HCT116 (cell line): Measurements from ENCODE around the gene IQCK. TPM values are rescaled to one million over a fixed set of nuclear protein-coding genes. Genes with fewer than 3 reads are reported as not detected.
A peak's percentile ranks its signal among the peaks of the same experiment; 100 is the strongest.
"Not testable (repeated sequence)": the region's sequence is repeated elsewhere in the genome, so short reads cannot be mapped to it uniquely, and the experiment has no call there.

ENCODE experiments used
- ATAC-seq: fragments of 200-7000 bp; cut with Tn5 transposase; 2 replicates; pipeline ENCODE4 v1.9.1; 2020; ENCODE audit warnings: mild to moderate bottlenecking, moderate library complexity
- BruUV-seq: library from RNA; stranded (reverse); fragments of 400-500 nt; replicated peaks from 2 replicates; lab custom pipeline; 2021; lab: Mats Ljungman, UMichigan
- CTCF ChIA-PET: fragments of 300-600 bp; sonication (Branson Sonifier 250); formaldehyde crosslinking; loops from one replicate; lab custom pipeline; 2021; ENCODE audit warnings: antibody characterized with exemption; lab: Charles Lee
- POLR2A ChIA-PET: fragments of 300-600, 350-600 bp; sonication (Branson Sonifier 250); formaldehyde crosslinking; loops from one replicate; lab custom pipeline; 2021; ENCODE audit warnings: antibody characterized with exemption; lab: Charles Lee
- RAD21 ChIA-PET, 2 experiments: fragments of 300-600 bp; sonication (Branson Sonifier 250); formaldehyde crosslinking; loops; one replicate each; lab custom pipeline; 2023; ENCODE audit warnings: low total read pairs in 2 of 2; ENCODE audit not compliant: uncharacterized antibody in 2 of 2, unreplicated experiment in 2 of 2, low non-redundant PET in 1 of 2; lab: Charles Lee
- DNase-seq: peaks from one replicate; pipeline ENCODE4 v3.0.0-alpha.2; 2010; ENCODE audit warnings: low read depth, low spot score
- H2AFZ ChIP-seq: fragments of 200-600 bp; shearing (Covaris generic), sonication (generic); 2 replicates; pipeline ENCODE4 v1.6.1; 2017; ENCODE audit warnings: low read depth, mixed run types, mixed read lengths, antibody characterized with exemption, low read length; ENCODE audit not compliant: poor library complexity, severe bottlenecking
- H3K27ac ChIP-seq: 2 replicates; pipeline ENCODE4 v1.5.1; 2012; ENCODE audit warnings: low read depth, low read length
- H3K27me3 ChIP-seq: fragments of 200-600 bp; sonication (generic); 2 replicates; pipeline ENCODE4 v1.6.1; 2016; ENCODE audit warnings: mixed run types, low read length, mixed read lengths; ENCODE audit not compliant: insufficient read depth
- H3K36me3 ChIP-seq, 2 experiments: fragments of 200-500 bp in 1 of 2; fragments of 200-600 bp in 1 of 2; sonication (Bioruptor generic) in 1 of 2; sonication (generic) in 1 of 2; 2 replicates each; pipeline versions ENCODE4 v1.5.1 to v1.6.1; 2014 to 2016; ENCODE audit warnings: low read length in 2 of 2, inconsistent platforms in 1 of 2, mixed read lengths in 1 of 2, mixed run types in 1 of 2; ENCODE audit not compliant: insufficient read depth in 2 of 2, control insufficient read depth in 1 of 2
- H3K4me1 ChIP-seq, 2 experiments: fragments of 200-600 bp in 1 of 2; sonication (generic) in 1 of 2; 2 replicates each; pipeline versions ENCODE4 v1.5.1 to v1.6.1; 2012 to 2017; ENCODE audit warnings: low read length in 2 of 2, inconsistent platforms in 1 of 2, mild to moderate bottlenecking in 1 of 2, mixed read lengths in 1 of 2, mixed run types in 1 of 2, moderate library complexity in 1 of 2; ENCODE audit not compliant: insufficient read depth in 2 of 2, control insufficient read depth in 1 of 2
- H3K4me2 ChIP-seq: fragments of 200-600 bp; sonication (generic); 2 replicates; pipeline ENCODE4 v1.6.1; 2017; ENCODE audit warnings: mixed run types, low read length, mixed read lengths
- H3K4me3 ChIP-seq, 2 experiments: fragments of 200-600 bp in 1 of 2; sonication (generic) in 1 of 2; replicated peaks in 1 of 2; 2 replicates each; pipeline ENCODE4 v1.5.1; 2011 to 2016; ENCODE audit warnings: low read length in 2 of 2, control low read depth in 1 of 2, low read depth in 1 of 2, mild to moderate bottlenecking in 1 of 2, mixed read lengths in 1 of 2, mixed run types in 1 of 2
- H3K79me2 ChIP-seq: fragments of 200-600 bp; sonication (generic); 2 replicates; pipeline ENCODE4 v1.6.1; 2017; ENCODE audit warnings: mild to moderate bottlenecking, mixed run types, low read length, moderate library complexity, mixed read lengths; ENCODE audit not compliant: insufficient read depth
- H3K9ac ChIP-seq: fragments of 200-600 bp; sonication (generic); 2 replicates; pipeline ENCODE4 v1.6.1; 2016; ENCODE audit warnings: low read length, mixed read lengths
- H3K9me2 ChIP-seq: fragments of 200-600 bp; sonication (generic), shearing (Covaris generic); 2 replicates; pipeline ENCODE4 v1.6.1; 2017; ENCODE audit warnings: mixed run types, mild to moderate bottlenecking, moderate library complexity; ENCODE audit not compliant: insufficient read depth
- H3K9me3 ChIP-seq, 2 experiments: fragments of 200-500 bp in 1 of 2; fragments of 200-600 bp in 1 of 2; sonication (Bioruptor generic) in 1 of 2; sonication (generic) in 1 of 2; 2 replicates each; pipeline ENCODE4 v1.6.1; 2014 to 2017; ENCODE audit warnings: low read length in 2 of 2, mixed read lengths in 2 of 2, inconsistent platforms in 1 of 2, low read depth in 1 of 2, mild to moderate bottlenecking in 1 of 2, mixed run types in 1 of 2, moderate library complexity in 1 of 2; ENCODE audit not compliant: control insufficient read depth in 1 of 2, insufficient read depth in 1 of 2
- H4K20me1 ChIP-seq: fragments of 200-600 bp; sonication (generic), shearing (Covaris generic); 2 replicates; pipeline ENCODE4 v1.6.1; 2017; ENCODE audit warnings: mixed run types, mild to moderate bottlenecking, moderate library complexity; ENCODE audit not compliant: insufficient read depth
- EZH2phosphoT487 ChIP-seq: fragments of 200-600 bp; IDR thresholded peaks from 2 replicates; pipeline ENCODE4 v1.6.1; 2018; ENCODE audit warnings: antibody characterized with exemption, borderline replicate concordance
- JUND ChIP-seq: IDR thresholded peaks from 2 replicates; pipeline ENCODE4 v1.6.1; 2012
- RAD21 ChIP-seq: IDR thresholded peaks from 2 replicates; pipeline ENCODE4 v1.6.1; 2012; ENCODE audit warnings: low read depth, mild to moderate bottlenecking
- SIN3A ChIP-seq: IDR thresholded peaks from 2 replicates; pipeline ENCODE4 v1.6.1; 2012; ENCODE audit warnings: low read depth
- SP1 ChIP-seq: IDR thresholded peaks from 2 replicates; pipeline ENCODE4 v1.6.1; 2012; ENCODE audit warnings: low read depth
- TCF7L2 ChIP-seq: IDR thresholded peaks from 2 replicates; pipeline ENCODE4 v1.7.0; 2011; ENCODE audit warnings: borderline replicate concordance, inconsistent platforms; ENCODE audit not compliant: insufficient read depth, insufficient read length; ENCODE audit errors: extremely low read depth
- intact Hi-C: fragments of 100-400 bp; cut with micrococcal nuclease; formaldehyde crosslinking; loops from 2 replicates; pipeline ENCODE4 v1.10.0; 2022
- total RNA-seq: library from RNA; stranded (reverse); gene quantifications from one replicate; pipeline ENCODE4 v1.2.1, GENCODE V29; 2021; ENCODE audit not compliant: unreplicated experiment
- TF ChIP-seq, protein P1 (sequence below): IDR thresholded peaks from 2 replicates; pipeline ENCODE4 v1.6.1; 2012; ENCODE audit warnings: low read depth

Gene IQCK
- total RNA-seq, 1 experiment from 2014 or later, result 11.8 TPM

DNA sequence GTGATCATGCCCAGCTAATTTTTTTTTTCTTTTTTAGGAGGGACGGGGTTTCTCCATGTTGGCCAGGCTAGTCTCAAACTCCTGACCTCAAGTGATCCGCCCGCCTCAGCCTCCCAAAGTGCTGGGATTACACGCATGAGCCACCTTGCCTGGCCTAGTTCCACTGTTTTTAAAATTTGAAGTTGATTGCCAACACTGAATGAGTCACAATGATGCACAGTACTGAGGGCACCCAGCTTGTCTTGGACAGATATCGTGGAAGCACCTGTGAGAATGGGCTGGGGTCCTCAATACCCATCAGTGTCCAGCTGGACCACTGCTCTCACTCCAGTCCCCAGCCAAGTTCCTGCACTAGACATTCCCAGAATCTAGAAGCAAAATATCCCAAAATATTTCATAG is 2.5 kb upstream of the IQCK start (continued):
- TF ChIP-seq, protein P1, sequence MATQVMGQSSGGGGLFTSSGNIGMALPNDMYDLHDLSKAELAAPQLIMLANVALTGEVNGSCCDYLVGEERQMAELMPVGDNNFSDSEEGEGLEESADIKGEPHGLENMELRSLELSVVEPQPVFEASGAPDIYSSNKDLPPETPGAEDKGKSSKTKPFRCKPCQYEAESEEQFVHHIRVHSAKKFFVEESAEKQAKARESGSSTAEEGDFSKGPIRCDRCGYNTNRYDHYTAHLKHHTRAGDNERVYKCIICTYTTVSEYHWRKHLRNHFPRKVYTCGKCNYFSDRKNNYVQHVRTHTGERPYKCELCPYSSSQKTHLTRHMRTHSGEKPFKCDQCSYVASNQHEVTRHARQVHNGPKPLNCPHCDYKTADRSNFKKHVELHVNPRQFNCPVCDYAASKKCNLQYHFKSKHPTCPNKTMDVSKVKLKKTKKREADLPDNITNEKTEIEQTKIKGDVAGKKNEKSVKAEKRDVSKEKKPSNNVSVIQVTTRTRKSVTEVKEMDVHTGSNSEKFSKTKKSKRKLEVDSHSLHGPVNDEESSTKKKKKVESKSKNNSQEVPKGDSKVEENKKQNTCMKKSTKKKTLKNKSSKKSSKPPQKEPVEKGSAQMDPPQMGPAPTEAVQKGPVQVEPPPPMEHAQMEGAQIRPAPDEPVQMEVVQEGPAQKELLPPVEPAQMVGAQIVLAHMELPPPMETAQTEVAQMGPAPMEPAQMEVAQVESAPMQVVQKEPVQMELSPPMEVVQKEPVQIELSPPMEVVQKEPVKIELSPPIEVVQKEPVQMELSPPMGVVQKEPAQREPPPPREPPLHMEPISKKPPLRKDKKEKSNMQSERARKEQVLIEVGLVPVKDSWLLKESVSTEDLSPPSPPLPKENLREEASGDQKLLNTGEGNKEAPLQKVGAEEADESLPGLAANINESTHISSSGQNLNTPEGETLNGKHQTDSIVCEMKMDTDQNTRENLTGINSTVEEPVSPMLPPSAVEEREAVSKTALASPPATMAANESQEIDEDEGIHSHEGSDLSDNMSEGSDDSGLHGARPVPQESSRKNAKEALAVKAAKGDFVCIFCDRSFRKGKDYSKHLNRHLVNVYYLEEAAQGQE, result no peak
- no peak for TF ChIP-seq SIN3A

DNA sequence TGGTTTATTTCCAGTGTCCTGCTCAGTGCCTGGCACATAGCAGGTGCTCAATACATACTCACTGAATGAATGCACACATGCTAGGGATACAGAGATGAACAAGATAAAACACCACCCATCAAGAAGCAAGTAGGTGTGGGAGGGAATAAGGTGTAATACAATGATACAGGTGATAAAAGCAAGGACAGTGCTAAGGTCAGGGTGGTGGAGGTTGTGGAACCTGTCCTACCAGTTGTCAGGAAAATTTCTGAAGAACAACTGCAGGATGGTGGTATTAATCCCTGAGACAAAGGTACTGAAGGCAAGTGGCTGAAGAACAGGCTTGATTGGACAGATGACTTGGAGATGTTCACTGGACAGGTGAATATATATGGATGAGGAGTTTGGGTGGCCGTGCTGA is 1.9 kb upstream of the IQCK start:
- intact Hi-C loops, result no loop called here
- ChIA-PET POLR2A (no interaction called here), RAD21 (no interaction called here), CTCF (no interaction called here)
- Histone ChIP-seq H3K9me3 (no peaks in the 10 kb centered on the region), H3K79me2 (peaks cover 89% of the 10 kb centered on the region), H3K27ac (no peak overlapping the region), H4K20me1 (peaks cover 4% of the 10 kb centered on the region; the same call in 1 of the 2 replicates), H3K27me3 (no peaks in the 10 kb centered on the region), H3K9me2 (no peaks in the 10 kb centered on the region), H3K9ac (peak overlapping the region; percentile 88), H3K4me1 (peaks cover 11 to 24% of the 10 kb centered on the region in 2 experiments), H3K36me3 (peaks cover 9 to 26% of the 10 kb centered on the region in 2 experiments; a peak in 3 of 4 replicates), H3K4me3 (peak overlapping the region; percentile 92 to 95), H2AFZ (no peak overlapping the region), H3K4me2 (peak overlapping the region; percentile 79)
- DNase-seq, result no peak
- no TSS peak for BruUV-seq
- ATAC-seq, result no peak
- TF ChIP-seq JUND, result no peak
- TF ChIP-seq TCF7L2, result no peak
- no peak for TF ChIP-seq RAD21
- no peak for TF ChIP-seq EZH2phosphoT487
- no peak for TF ChIP-seq SP1

GRCh38 chr16:19716728-19717127 is 1.3 kb upstream of the IQCK start:
- H3K27me3 ChIP-seq, H3K9me2 ChIP-seq, CTCF ChIA-PET, H2AFZ ChIP-seq, BruUV-seq, DNase-seq, ATAC-seq, H3K9me3 ChIP-seq, H4K20me1 ChIP-seq, intact Hi-C loops, POLR2A ChIA-PET, RAD21 ChIA-PET: not testable (repeated sequence)
- peaks cover 84% of the 10 kb centered on the region for H3K79me2 ChIP-seq
- peak overlapping the region; percentile 92 to 95 for H3K4me3 ChIP-seq
- peaks cover 9 to 24% of the 10 kb centered on the region in 2 experiments; a peak in 3 of 4 replicates for H3K36me3 ChIP-seq
- H3K4me1 ChIP-seq, result peaks cover 11 to 24% of the 10 kb centered on the region in 2 experiments
- peak overlapping the region; percentile 86; the same call in 1 of the 2 replicates for H3K27ac ChIP-seq
- H3K4me2 ChIP-seq, result peak overlapping the region; percentile 79
- peak overlapping the region; percentile 88 for H3K9ac ChIP-seq
